Vagina (tissue), 2 donors: ENCODE measurements around the gene MORC3.

Experiments
- POLR2AphosphoS5 ChIP-seq, 2 donors: sonication (generic); formaldehyde crosslinking; IDR thresholded peaks; one replicate each; pipeline ENCODE4 v1.9.0; 2017; ENCODE audit warnings: antibody characterized with exemption in 2 of 2, mild to moderate bottlenecking in 2 of 2, low read depth in 1 of 2; ENCODE audit not compliant: insufficient read depth in 1 of 2
- TF ChIP-seq, protein P1 (sequence below), 3 experiments: fragments of 450-650 bp in 2 of 3; fragments of 200-600 bp in 1 of 3; sonication (generic) in 1 of 3; IDR thresholded peaks; one replicate each; pipeline ENCODE4 v1.5.1; 2017 to 2019; ENCODE audit warnings: antibody characterized with exemption in 3 of 3, mild to moderate bottlenecking in 2 of 3, moderate library complexity in 2 of 3

DNA sequence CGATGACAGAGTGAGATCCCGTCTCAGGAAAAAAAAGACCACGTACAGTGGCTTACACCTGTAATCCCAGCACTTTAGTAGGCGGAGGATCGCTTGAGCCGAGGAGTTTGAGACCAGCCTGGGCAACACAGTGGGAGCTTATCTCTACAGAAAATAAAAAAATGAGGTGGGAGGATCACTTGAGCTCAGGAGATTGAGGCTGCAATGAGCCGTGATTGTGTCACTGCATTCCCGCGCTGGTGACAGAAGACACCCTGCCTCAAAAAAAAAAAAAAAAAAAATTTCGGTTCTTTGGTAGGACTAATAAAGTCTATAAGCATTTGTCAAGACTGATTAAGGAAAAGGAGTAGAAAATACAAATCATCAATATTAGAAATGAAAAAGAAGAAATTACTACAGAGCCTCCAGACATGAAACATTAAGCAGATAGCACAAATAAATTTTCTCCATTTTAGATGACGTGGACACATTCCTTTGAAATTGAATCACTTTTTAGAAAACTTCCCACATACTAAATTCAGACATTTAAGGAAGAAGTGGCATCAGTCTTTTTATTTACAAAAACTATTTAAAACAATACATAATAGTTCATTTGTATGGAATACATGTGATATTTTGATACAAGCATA, 30.4 kb downstream of the MORC3 start:
- TF ChIP-seq, protein P1, sequence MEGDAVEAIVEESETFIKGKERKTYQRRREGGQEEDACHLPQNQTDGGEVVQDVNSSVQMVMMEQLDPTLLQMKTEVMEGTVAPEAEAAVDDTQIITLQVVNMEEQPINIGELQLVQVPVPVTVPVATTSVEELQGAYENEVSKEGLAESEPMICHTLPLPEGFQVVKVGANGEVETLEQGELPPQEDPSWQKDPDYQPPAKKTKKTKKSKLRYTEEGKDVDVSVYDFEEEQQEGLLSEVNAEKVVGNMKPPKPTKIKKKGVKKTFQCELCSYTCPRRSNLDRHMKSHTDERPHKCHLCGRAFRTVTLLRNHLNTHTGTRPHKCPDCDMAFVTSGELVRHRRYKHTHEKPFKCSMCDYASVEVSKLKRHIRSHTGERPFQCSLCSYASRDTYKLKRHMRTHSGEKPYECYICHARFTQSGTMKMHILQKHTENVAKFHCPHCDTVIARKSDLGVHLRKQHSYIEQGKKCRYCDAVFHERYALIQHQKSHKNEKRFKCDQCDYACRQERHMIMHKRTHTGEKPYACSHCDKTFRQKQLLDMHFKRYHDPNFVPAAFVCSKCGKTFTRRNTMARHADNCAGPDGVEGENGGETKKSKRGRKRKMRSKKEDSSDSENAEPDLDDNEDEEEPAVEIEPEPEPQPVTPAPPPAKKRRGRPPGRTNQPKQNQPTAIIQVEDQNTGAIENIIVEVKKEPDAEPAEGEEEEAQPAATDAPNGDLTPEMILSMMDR (IDR thresholded peaks at IDR 0.05): no peak
- TF ChIP-seq POLR2AphosphoS5 (IDR thresholded peaks at IDR 0.05; ENCODE audit: insufficient read depth in 1 of 2, low read depth in 1 of 2): no peak
